Smooth muscle cell of trachea (primary cell): ENCODE results near the gene CRTAC1. TPM values are rescaled to one million over a fixed set of nuclear protein-coding genes. Genes with fewer than 3 reads are reported as not detected.

Source experiments
- total RNA-seq: library from RNA; depleted of rRNA; stranded (reverse); fragments of >200 nt; gene quantifications from 2 replicates; pipeline ENCODE4 v1.2.1, GENCODE V29; 2014

CRTAC1 gene
- not detected in 2 replicates for total RNA-seq

GRCh38 chr10:98030093-98030821 is at the start of gene CRTAC1:
TSS of gene CRTAC1 (minus strand) at chr10:98030621. CDS start at chr10:98030472, 149 bp downstream.

DNA sequence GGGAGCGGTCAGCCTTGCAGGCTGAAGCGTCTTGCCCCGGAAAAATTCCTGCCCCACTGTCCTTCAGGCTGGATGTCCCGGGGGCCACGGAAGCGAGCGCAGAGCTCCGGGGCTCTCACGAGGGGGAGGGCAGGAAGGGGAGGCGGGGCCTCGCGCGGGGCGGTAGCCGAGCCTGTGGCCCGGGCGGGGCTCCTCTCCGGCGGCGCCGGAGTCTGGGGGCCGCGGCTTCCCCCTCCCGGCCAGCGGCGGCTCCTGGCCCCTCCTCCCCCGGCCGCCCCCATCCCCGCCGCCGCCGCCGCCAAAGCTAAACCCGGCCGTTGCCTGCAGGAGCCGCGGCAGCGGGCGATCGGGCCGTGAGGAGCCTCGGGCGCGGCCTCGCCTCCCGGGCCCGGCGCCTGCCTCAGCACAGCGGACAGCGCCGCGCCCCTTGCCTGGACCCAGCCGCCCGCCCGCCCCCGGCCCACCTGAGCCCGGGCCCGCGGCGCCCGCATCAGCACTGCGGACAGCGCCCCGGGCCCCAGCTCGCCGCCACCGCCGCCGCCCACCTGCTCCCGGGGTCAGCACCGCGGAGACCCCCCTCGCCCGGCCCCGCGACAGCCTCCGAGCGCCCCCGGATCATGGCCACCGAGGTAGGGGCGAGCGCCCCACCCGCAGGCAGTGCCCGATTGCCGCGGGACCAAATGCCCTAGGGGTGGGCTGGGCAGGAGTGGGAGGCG is 180.6 kb downstream of the CRTAC1 start, which contains the start of gene GOLGA7B:
TSS of gene GOLGA7B (plus strand) at position 157 of the 716 bp plus-strand sequence. CDS start at position 618, 461 bp downstream.

Other genes with a start within 250 kb of the CRTAC1 start
- not detected in 2 replicates for gene GOLGA7B, start 180.8 kb downstream of the CRTAC1 start, total RNA-seq
- gene R3HCC1L, start 104.0 kb upstream of the CRTAC1 start, total RNA-seq, result 17.5 and 20.2 TPM in 2 replicates
- 14.1 and 78.2 TPM in 2 replicates for gene LOXL4, start 237.6 kb upstream of the CRTAC1 start, total RNA-seq